ENCODE data around the gene CTTNBP2NL.
"Not testable (repeated sequence)": the region's sequence is repeated elsewhere in the genome, so short reads cannot be mapped to it uniquely, and the experiment has no call there.

The CTTNBP2NL gene

DNA sequence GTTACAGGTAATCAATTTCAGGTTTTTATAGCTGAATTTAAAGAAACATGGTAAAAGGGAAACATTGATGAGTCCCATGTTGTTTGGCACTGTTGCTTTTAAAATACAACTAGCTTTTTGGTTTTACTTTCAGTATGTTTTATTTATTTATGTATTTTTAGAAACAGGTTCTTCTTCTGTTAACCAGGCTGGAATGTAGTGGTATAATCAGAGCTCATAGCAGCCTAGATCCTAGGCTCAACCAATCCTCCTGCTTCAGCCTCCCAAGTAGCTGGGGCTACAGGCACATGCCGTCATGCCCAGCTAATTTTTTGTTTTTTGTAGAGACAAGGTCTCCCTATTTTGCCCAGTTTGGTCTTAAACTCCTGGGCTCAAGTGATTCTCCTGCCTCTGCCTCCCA, 50.4 kb downstream of the CTTNBP2NL start:
- Histone ChIP-seq H3K23ac (ENCODE audit: low read length) (no peak overlapping the region), H3K36me3 (ENCODE audit: control insufficient read depth, insufficient read depth, low read length) (no peaks in the 10 kb centered on the region)
- WGBS (ENCODE audit: extremely low coverage, insufficient coverage, low lambda C conversion rate): no CpG with 5 or more reads among the region's 1 CpG

DNA sequence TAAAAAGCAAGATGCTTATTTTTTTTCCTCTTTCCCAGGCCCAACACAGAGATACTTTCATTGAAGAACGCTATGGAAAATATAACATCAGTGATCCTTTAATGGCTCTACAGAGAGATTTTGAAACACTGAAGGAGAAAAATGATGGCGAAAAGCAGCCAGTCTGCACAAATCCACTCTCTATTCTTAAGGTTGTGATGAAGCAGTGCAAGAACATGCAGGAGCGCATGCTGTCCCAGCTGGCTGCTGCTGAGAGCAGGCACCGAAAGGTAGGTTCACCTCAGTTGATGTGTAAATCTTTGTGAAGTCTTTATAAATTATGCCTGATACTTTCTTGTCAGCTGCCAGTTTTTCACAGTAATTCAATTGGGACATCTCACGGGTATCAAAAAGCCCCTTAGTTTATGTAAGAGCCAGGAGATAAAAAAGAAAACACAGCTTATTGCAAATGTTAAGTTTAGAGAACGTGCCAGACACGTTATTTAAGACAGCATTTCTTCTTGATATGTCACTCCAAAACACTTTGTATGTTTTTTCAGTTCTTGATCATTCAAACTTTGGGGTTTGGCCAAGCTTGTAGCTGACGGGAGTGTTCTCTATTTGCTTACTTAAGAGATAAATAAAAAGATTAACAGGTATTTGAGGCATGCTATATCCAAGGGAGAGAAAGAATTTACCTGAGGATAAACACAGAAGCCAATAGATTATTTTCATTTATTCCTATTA, 53.1 kb downstream of the CTTNBP2NL start:
- Histone ChIP-seq H3K27me3 (ENCODE audit: insufficient read depth, low read length, poor library complexity) (no peaks in the 10 kb centered on the region), H4K5ac (ENCODE audit: low read length) (no peak overlapping the region), H2AK5ac (ENCODE audit: low read length) (no peak overlapping the region), H2BK120ac (ENCODE audit: low read depth, low read length) (no peak overlapping the region), H3K79me2 (ENCODE audit: control insufficient read depth, insufficient read depth, low read length) (no peaks in the 10 kb centered on the region), H3K4me3 (ENCODE audit: low read length) (no peak overlapping the region), H3K27ac (ENCODE audit: low read depth, low read length) (no peak overlapping the region), H3K4me1 (ENCODE audit: control insufficient read depth, low read depth, low read length) (no peaks in the 10 kb centered on the region), H2BK5ac (ENCODE audit: low read length) (no peak overlapping the region), H3K23ac (ENCODE audit: low read length) (no peak overlapping the region), H3K4ac (ENCODE audit: low read depth, low read length) (no peak overlapping the region), H3K79me1 (ENCODE audit: low read length) (peaks cover 3% of the 10 kb centered on the region), H2BK15ac (replicated peaks; ENCODE audit: low read depth) (no peak overlapping the region), H3K9ac (ENCODE audit: low read length) (no peak overlapping the region), H3K56ac (ENCODE audit: low read length) (no peak overlapping the region), H3K4me2 (ENCODE audit: low read length) (no peak overlapping the region), H3K18ac (ENCODE audit: low read length) (no peak overlapping the region), H4K8ac (ENCODE audit: low read depth, low read length) (no peak overlapping the region), H3K36me3 (ENCODE audit: control insufficient read depth, insufficient read depth, low read length) (no peaks in the 10 kb centered on the region)
- no peak for DNase-seq
- WGBS (ENCODE audit: extremely low coverage, insufficient coverage, low lambda C conversion rate): no CpG with 5 or more reads among the region's 8 CpGs

More for the DNA sequence above, 50.4 kb downstream of the CTTNBP2NL start:
- Histone ChIP-seq H2BK15ac (replicated peaks; ENCODE audit: low read depth) (no peak overlapping the region), H3K4me2 (ENCODE audit: low read length) (no peak overlapping the region), H3K27me3 (ENCODE audit: insufficient read depth, low read length, poor library complexity) (no peaks in the 10 kb centered on the region), H2AK5ac (ENCODE audit: low read length) (no peak overlapping the region), H2BK120ac (ENCODE audit: low read depth, low read length) (no peak overlapping the region), H3K9ac (ENCODE audit: low read length) (no peak overlapping the region), H3K56ac (ENCODE audit: low read length) (no peak overlapping the region), H3K79me2 (ENCODE audit: control insufficient read depth, insufficient read depth, low read length) (no peaks in the 10 kb centered on the region), H4K8ac (ENCODE audit: low read depth, low read length) (no peak overlapping the region), H3K4me1 (ENCODE audit: control insufficient read depth, low read depth, low read length) (no peaks in the 10 kb centered on the region), H3K4ac (ENCODE audit: low read depth, low read length) (no peak overlapping the region), H4K5ac (ENCODE audit: low read length) (no peak overlapping the region), H3K18ac (ENCODE audit: low read length) (no peak overlapping the region), H3K4me3 (ENCODE audit: low read length) (no peak overlapping the region), H2BK5ac (ENCODE audit: low read length) (no peak overlapping the region), H3K79me1 (ENCODE audit: low read length) (peaks cover 3% of the 10 kb centered on the region), H3K27ac (ENCODE audit: low read depth, low read length) (no peak overlapping the region)
- no peak for DNase-seq

DNA sequence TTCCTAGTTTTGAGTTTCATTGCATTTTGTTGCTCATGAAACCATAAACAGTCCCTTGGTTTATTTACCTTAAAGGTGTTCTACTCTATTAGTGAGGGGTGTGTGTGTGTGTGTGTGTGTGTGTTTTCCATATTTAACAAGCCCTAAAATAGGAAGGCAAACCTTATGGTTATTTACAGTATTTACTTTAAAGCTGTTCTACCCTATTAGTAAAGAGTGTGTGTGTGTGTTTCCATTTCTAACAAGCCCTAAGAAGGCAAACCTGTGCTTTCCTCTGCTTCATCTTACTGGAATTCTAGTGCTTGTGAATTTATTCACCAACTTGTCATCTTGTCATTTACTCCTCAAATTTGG, 53.6 kb downstream of the CTTNBP2NL start:
- Histone ChIP-seq H4K5ac (ENCODE audit: low read length) (no peak overlapping the region), H3K36me3 (ENCODE audit: control insufficient read depth, insufficient read depth, low read length) (no peaks in the 10 kb centered on the region), H3K4me1 (ENCODE audit: control insufficient read depth, low read depth, low read length) (no peaks in the 10 kb centered on the region), H2BK15ac (replicated peaks; ENCODE audit: low read depth) (no peak overlapping the region), H3K27me3 (ENCODE audit: insufficient read depth, low read length, poor library complexity) (no peaks in the 10 kb centered on the region), H4K8ac (ENCODE audit: low read depth, low read length) (no peak overlapping the region), H2BK120ac (ENCODE audit: low read depth, low read length) (no peak overlapping the region), H3K4ac (ENCODE audit: low read depth, low read length) (no peak overlapping the region), H3K23ac (ENCODE audit: low read length) (no peak overlapping the region), H2AK5ac (ENCODE audit: low read length) (no peak overlapping the region), H3K79me2 (ENCODE audit: control insufficient read depth, insufficient read depth, low read length) (no peaks in the 10 kb centered on the region), H3K56ac (ENCODE audit: low read length) (no peak overlapping the region), H3K4me3 (ENCODE audit: low read length) (no peak overlapping the region), H3K27ac (ENCODE audit: low read depth, low read length) (no peak overlapping the region), H3K18ac (ENCODE audit: low read length) (no peak overlapping the region), H3K79me1 (ENCODE audit: low read length) (peaks cover 3% of the 10 kb centered on the region), H3K4me2 (ENCODE audit: low read length) (no peak overlapping the region), H2BK5ac (ENCODE audit: low read length) (no peak overlapping the region), H3K9ac (ENCODE audit: low read length) (no peak overlapping the region)
- DNase-seq: no peak

DNA sequence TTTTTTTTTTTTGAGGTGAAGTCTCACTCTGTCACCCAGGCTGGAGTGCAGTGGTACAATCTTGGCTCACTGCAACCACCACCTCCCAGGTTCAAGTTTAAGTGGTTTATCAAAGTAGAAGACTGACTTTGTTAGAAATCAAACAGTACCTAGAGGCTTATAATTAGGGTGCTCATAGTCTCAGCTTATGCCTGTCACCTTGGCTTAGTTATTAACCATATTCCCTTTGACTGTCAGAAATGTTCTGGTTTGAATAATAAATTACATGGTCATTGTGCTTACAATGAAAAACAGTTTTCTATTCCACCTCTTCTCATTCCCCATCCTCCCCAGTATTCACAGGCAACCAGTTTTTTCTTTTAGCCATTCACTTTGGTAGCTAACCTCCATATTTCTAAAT, 54.8 kb downstream of the CTTNBP2NL start:
- Histone ChIP-seq H4K5ac (ENCODE audit: low read length) (no peak overlapping the region), H2AK5ac (ENCODE audit: low read length) (no peak overlapping the region), H3K18ac (ENCODE audit: low read length) (no peak overlapping the region), H3K4me3 (ENCODE audit: low read length) (no peak overlapping the region), H3K79me1 (ENCODE audit: low read length) (no peaks in the 10 kb centered on the region), H3K4me1 (ENCODE audit: control insufficient read depth, low read depth, low read length) (no peaks in the 10 kb centered on the region), H3K9ac (ENCODE audit: low read length) (no peak overlapping the region), H2BK120ac (ENCODE audit: low read depth, low read length) (no peak overlapping the region), H3K27me3 (ENCODE audit: insufficient read depth, low read length, poor library complexity) (no peaks in the 10 kb centered on the region), H3K4ac (ENCODE audit: low read depth, low read length) (no peak overlapping the region), H3K4me2 (ENCODE audit: low read length) (no peak overlapping the region), H4K8ac (ENCODE audit: low read depth, low read length) (no peak overlapping the region), H3K27ac (ENCODE audit: low read depth, low read length) (no peak overlapping the region), H3K79me2 (ENCODE audit: control insufficient read depth, insufficient read depth, low read length) (no peaks in the 10 kb centered on the region), H3K36me3 (ENCODE audit: control insufficient read depth, insufficient read depth, low read length) (no peaks in the 10 kb centered on the region), H2BK15ac (replicated peaks; ENCODE audit: low read depth) (no peak overlapping the region), H2BK5ac (ENCODE audit: low read length) (no peak overlapping the region), H3K23ac (ENCODE audit: low read length) (no peak overlapping the region), H3K56ac (ENCODE audit: low read length) (no peak overlapping the region)
- no peak for DNase-seq

DNA sequence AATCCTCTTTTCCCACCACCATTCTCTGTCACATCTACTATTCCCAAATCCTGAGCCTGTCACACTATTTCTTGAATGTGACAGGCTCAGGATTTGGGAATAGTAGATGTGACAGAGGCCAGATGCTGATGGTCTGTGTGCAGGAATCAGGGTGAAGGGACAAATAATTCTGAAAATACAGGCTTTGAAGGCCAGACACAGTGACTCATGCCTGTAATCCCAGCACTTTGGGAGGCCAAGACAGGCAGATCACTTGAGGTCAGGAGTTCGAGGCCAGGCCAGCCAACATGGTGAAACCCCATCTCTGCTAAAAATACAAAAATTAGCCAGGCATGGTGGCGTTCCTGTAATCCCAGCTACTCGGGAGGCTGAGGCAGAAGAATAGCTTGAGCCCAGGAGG, 55.3 kb downstream of the CTTNBP2NL start:
- H3K79me2 ChIP-seq (ENCODE audit: control insufficient read depth, insufficient read depth, low read length); H3K36me3 ChIP-seq (ENCODE audit: control insufficient read depth, insufficient read depth, low read length): not testable (repeated sequence)

DNA sequence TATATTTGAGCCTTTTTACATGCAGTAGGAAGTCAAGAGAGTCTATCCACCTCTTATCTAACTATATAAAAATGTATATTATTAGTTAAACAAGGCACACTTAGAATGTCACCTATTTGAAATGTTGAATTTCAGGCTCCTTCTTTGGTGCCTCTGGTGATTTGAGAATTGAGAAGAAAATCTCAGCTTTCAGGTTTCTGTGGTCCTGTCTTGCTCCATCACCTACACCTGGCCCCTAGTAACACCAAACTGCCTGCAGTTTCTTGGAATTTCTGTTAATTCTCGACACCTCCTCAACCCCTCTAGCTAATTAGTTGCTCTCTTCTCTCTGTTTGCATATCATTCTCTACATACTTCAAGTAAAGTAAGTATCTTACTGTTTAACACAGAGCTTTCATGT, 57.9 kb downstream of the CTTNBP2NL start:
- H3K36me3 ChIP-seq (ENCODE audit: control insufficient read depth, insufficient read depth, low read length): peaks cover 4% of the 10 kb centered on the region
- WGBS (ENCODE audit: extremely low coverage, insufficient coverage, low lambda C conversion rate): no CpG with 5 or more reads among the region's 1 CpG

More for the DNA sequence above, 55.3 kb downstream of the CTTNBP2NL start:
- not testable (repeated sequence) for H2BK120ac ChIP-seq (ENCODE audit: low read depth, low read length); H3K9ac ChIP-seq (ENCODE audit: low read length); H3K27me3 ChIP-seq (ENCODE audit: insufficient read depth, low read length, poor library complexity); DNase-seq; H3K56ac ChIP-seq (ENCODE audit: low read length); H4K8ac ChIP-seq (ENCODE audit: low read depth, low read length); H2BK5ac ChIP-seq (ENCODE audit: low read length); H3K18ac ChIP-seq (ENCODE audit: low read length); H3K27ac ChIP-seq (ENCODE audit: low read depth, low read length); H3K4me3 ChIP-seq (ENCODE audit: low read length); H3K79me1 ChIP-seq (ENCODE audit: low read length); H3K23ac ChIP-seq (ENCODE audit: low read length); H4K5ac ChIP-seq (ENCODE audit: low read length); H2BK15ac ChIP-seq (replicated peaks; ENCODE audit: low read depth); H3K4me1 ChIP-seq (ENCODE audit: control insufficient read depth, low read depth, low read length); H2AK5ac ChIP-seq (ENCODE audit: low read length); H3K4me2 ChIP-seq (ENCODE audit: low read length); H3K4ac ChIP-seq (ENCODE audit: low read depth, low read length)
- WGBS (ENCODE audit: extremely low coverage, insufficient coverage, low lambda C conversion rate): no CpG with 5 or more reads among the region's 3 CpGs

More for the DNA sequence above, 57.9 kb downstream of the CTTNBP2NL start:
- no peak overlapping the region for H3K18ac ChIP-seq (ENCODE audit: low read length)
- DNase-seq: peak; percentile 51
- no peak overlapping the region for H3K4me3 ChIP-seq (ENCODE audit: low read length)
- no peak overlapping the region for H3K4ac ChIP-seq (ENCODE audit: low read depth, low read length)
- H2AK5ac ChIP-seq (ENCODE audit: low read length): no peak overlapping the region
- H3K9ac ChIP-seq (ENCODE audit: low read length): no peak overlapping the region
- H3K4me2 ChIP-seq (ENCODE audit: low read length): no peak overlapping the region
- H3K23ac ChIP-seq (ENCODE audit: low read length): no peak overlapping the region
- no peak overlapping the region for H3K27ac ChIP-seq (ENCODE audit: low read depth, low read length)
- no peaks in the 10 kb centered on the region for H3K27me3 ChIP-seq (ENCODE audit: insufficient read depth, low read length, poor library complexity)
- no peak overlapping the region for H3K56ac ChIP-seq (ENCODE audit: low read length)
- H3K79me1 ChIP-seq (ENCODE audit: low read length): no peaks in the 10 kb centered on the region
- H4K8ac ChIP-seq (ENCODE audit: low read depth, low read length): no peak overlapping the region
- no peak overlapping the region for H2BK15ac ChIP-seq (replicated peaks; ENCODE audit: low read depth)
- no peaks in the 10 kb centered on the region for H3K79me2 ChIP-seq (ENCODE audit: control insufficient read depth, insufficient read depth, low read length)
- no peak overlapping the region for H4K5ac ChIP-seq (ENCODE audit: low read length)
- H2BK5ac ChIP-seq (ENCODE audit: low read length): no peak overlapping the region
- no peak overlapping the region for H2BK120ac ChIP-seq (ENCODE audit: low read depth, low read length)
- no peaks in the 10 kb centered on the region for H3K4me1 ChIP-seq (ENCODE audit: control insufficient read depth, low read depth, low read length)

Measured in mesendoderm (in vitro differentiated cells).